Peyer's patch (tissue), 4 donors: Measurements from ENCODE around the gene CYP20A1.

Experiments used
- CTCF ChIP-seq, 6 experiments: fragments of 450-650 bp in 4 of 6; fragments of 200-600 bp in 2 of 6; sonication (generic) in 1 of 6; IDR thresholded peaks; one replicate each; pipeline ENCODE4 v1.5.1; 2017 to 2019; ENCODE audit warnings: antibody characterized with exemption in 6 of 6, mild to moderate bottlenecking in 3 of 6, moderate library complexity in 1 of 6
- POLR2A ChIP-seq, 2 donors: fragments of 450-650 bp; IDR thresholded peaks; one replicate each; pipeline ENCODE4 v1.5.1; 2017; ENCODE audit warnings: antibody characterized with exemption in 2 of 2, mild to moderate bottlenecking in 2 of 2, moderate library complexity in 2 of 2

GRCh38 chr2:203200866-203201265 is 38.0 kb upstream of the CYP20A1 start:
- TF ChIP-seq POLR2A (IDR thresholded peaks at IDR 0.05) (no peak), CTCF (IDR thresholded peaks at IDR 0.05) (no peak)
